ENCODE measurements around the gene RAB36. TPM values are rescaled to one million over a fixed set of nuclear protein-coding genes. Genes with fewer than 3 reads are reported as not detected.
A peak's percentile ranks its signal among the peaks of the same experiment; 100 is the strongest.

The RAB36 gene
- total and polyA plus RNA-seq, 2 donors (not counting 1 experiment from before 2014, with no cell fraction given): 1.1 to 3.3 TPM

DNA sequence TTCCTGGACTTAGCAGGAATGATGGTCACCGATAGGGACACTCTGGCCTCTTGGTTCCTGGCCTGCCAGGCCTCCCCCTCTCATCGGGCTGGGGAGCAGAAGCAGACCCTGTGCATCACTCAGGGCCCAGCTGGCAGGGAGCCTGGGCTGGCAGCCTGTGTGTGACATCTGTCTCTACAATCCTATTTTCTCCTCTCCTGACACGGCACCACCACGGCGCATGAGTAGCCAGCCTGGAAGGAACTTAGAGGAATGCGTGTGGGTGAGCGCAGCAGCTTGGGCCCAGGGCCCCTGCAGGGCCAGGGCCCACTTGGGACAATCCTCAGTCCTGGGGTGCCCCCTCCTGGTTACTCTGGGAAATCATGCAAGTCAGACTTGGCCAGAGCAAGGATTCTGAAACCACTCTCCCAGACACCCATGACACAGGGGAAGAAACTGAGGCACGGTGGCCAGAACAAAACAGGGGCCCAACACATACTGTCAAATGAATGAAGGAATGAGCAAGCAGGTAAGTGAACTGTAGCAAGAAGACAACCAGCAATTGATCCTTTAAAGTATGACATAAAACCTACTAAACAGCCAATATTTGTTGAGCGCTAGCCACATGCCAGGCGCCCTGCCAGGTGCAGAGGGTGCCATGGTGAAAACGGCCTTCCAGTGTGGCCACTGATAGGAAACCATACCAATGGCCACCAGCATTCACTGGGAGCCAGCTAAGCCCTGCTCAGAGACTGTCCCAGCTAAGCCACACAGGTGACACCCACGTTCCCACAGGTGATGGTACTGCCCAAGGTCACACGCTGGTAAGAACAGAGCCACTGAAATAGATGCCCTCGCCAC is 16.8 kb upstream of the RAB36 start:
- Mint-ChIP-seq H3K27me3 (no peaks in the 10 kb centered on the region), H3K4me3 (no peak overlapping the region), H3K4me1 (peaks cover 4% of the 10 kb centered on the region), H3K27ac (peak overlapping the region; percentile 18), H3K9me3 (ENCODE audit: insufficient read depth) (no peaks in the 10 kb centered on the region)
- no peak overlapping the region for H3K4me2 ChIP-seq (replicated peaks; ENCODE audit: low read depth, low read length, poor library complexity, severe bottlenecking)
- no peaks in the 10 kb centered on the region for H3K9me3 ChIP-seq (ENCODE audit: control extremely low read depth in 1 of 3, control insufficient read depth in 2 of 3, insufficient read depth in 1 of 3, low read length in 2 of 3)
- ChIA-PET POLR2A (interaction anchor here (1.4 kb wide), 1 partner anchor 168 kb away, joined by 4 read pairs; no protein-coding TSS in a partner anchor), CTCF (interaction anchor here (0.7 to 17.0 kb wide), 29 partner anchors 9 to 468 kb away, joined by 3 to 556 read pairs (median 5); partner anchors contain the start of genes RAB36 and RSPH14)
- TF ChIP-seq, protein P1, sequence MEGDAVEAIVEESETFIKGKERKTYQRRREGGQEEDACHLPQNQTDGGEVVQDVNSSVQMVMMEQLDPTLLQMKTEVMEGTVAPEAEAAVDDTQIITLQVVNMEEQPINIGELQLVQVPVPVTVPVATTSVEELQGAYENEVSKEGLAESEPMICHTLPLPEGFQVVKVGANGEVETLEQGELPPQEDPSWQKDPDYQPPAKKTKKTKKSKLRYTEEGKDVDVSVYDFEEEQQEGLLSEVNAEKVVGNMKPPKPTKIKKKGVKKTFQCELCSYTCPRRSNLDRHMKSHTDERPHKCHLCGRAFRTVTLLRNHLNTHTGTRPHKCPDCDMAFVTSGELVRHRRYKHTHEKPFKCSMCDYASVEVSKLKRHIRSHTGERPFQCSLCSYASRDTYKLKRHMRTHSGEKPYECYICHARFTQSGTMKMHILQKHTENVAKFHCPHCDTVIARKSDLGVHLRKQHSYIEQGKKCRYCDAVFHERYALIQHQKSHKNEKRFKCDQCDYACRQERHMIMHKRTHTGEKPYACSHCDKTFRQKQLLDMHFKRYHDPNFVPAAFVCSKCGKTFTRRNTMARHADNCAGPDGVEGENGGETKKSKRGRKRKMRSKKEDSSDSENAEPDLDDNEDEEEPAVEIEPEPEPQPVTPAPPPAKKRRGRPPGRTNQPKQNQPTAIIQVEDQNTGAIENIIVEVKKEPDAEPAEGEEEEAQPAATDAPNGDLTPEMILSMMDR (IDR thresholded peaks at IDR 0.05): peak; percentile 90
- TF ChIP-seq EZH2 (IDR thresholded peaks at IDR 0.05; ENCODE audit: borderline replicate concordance, insufficient read depth, low read depth, low read length, poor library complexity, severe bottlenecking): no peak
- no peaks in the 10 kb centered on the region for H3K4me1 ChIP-seq (ENCODE audit: control insufficient read depth in 2 of 2, insufficient read depth in 2 of 2, low read length in 2 of 2)
- H3K27me3 ChIP-seq (replicated peaks in 1 of 4; ENCODE audit: control extremely low read depth in 1 of 4, control insufficient read depth in 3 of 4, insufficient read depth in 4 of 4, low read length in 3 of 4): no peaks in the 10 kb centered on the region
- no peak overlapping the region for H2AFZ ChIP-seq (ENCODE audit: insufficient read depth, low read depth, low read length, poor library complexity, severe bottlenecking)
- no peak overlapping the region for H3K9ac ChIP-seq (ENCODE audit: low read length)
- DNase-seq (peak; percentile 84), ATAC-seq (ENCODE audit: low read depth) (peak; percentile 94)
- 64% methylated on average over 9 of the region's 14 CpGs for WGBS (ENCODE audit: insufficient coverage)
- H3K4me3 ChIP-seq (ENCODE audit: control extremely low read depth in 1 of 5, extremely low read depth in 1 of 5, insufficient read depth in 1 of 5, low read depth in 2 of 5, low read length in 4 of 5): no peak overlapping the region
- intact Hi-C loops (cut with micrococcal nuclease): loop anchor here (1.0 kb wide), 4 partner anchors 154 to 541 kb away; no protein-coding TSS in a partner anchor
- no peaks in the 10 kb centered on the region for H4K20me1 ChIP-seq (ENCODE audit: control insufficient read depth, insufficient read depth, low read length, poor library complexity, severe bottlenecking)
- H3K79me2 ChIP-seq (ENCODE audit: control insufficient read depth, insufficient read depth, low read length): no peaks in the 10 kb centered on the region
- no peak overlapping the region for H3K27ac ChIP-seq (ENCODE audit: low read length in 2 of 2)
- H3K36me3 ChIP-seq (replicated peaks in 1 of 2; ENCODE audit: control extremely low read depth in 1 of 2, control insufficient read depth in 1 of 2, extremely low read depth in 1 of 2, insufficient read depth in 2 of 2, low read length in 1 of 2): no peaks in the 10 kb centered on the region

DNA sequence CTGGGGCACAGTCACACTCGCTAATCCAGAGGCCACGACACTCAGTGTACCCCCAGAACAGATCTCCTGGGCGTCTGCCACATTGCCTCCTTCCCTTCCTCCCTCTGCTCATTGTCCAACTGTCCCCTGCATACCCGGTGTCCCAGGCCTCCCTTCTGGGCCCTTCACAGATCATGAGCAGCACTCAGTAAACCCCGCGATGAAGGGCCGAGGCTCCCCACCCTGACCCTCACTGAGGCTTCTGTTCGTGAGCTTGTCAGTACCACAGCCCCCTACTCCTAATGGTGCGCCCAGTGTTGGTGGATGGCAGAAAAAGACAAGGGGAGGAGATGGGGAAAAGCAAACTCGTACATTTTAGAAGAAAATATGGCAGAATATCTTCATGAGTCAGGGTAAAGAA is 16.1 kb upstream of the RAB36 start:
- TF ChIP-seq EZH2 (IDR thresholded peaks at IDR 0.05; ENCODE audit: borderline replicate concordance, insufficient read depth, low read depth, low read length, poor library complexity, severe bottlenecking): no peak
- TF ChIP-seq, protein P1 (IDR thresholded peaks at IDR 0.05): no peak
- WGBS (ENCODE audit: insufficient coverage): 93% methylated on average over 4 of the region's 10 CpGs
- no peaks in the 10 kb centered on the region for H3K36me3 ChIP-seq (replicated peaks in 1 of 2; ENCODE audit: control extremely low read depth in 1 of 2, control insufficient read depth in 1 of 2, extremely low read depth in 1 of 2, insufficient read depth in 2 of 2, low read length in 1 of 2)
- ATAC-seq (ENCODE audit: low read depth) (no peak), DNase-seq (no peak)
- Mint-ChIP-seq H3K4me3 (no peak overlapping the region), H3K27ac (no peak overlapping the region), H3K27me3 (no peaks in the 10 kb centered on the region), H3K4me1 (peaks cover 4% of the 10 kb centered on the region), H3K9me3 (ENCODE audit: insufficient read depth) (no peaks in the 10 kb centered on the region)
- H4K20me1 ChIP-seq (ENCODE audit: control insufficient read depth, insufficient read depth, low read length, poor library complexity, severe bottlenecking): no peaks in the 10 kb centered on the region
- CTCF ChIA-PET: interaction anchor here (0.7 to 17.0 kb wide), 18 partner anchors 9 to 780 kb away, joined by 3 to 556 read pairs (median 4); partner anchors contain the start of genes RAB36 and RSPH14
- H3K9me3 ChIP-seq (ENCODE audit: control extremely low read depth in 1 of 3, control insufficient read depth in 2 of 3, insufficient read depth in 1 of 3, low read length in 2 of 3): no peaks in the 10 kb centered on the region
- H3K79me2 ChIP-seq (ENCODE audit: control insufficient read depth, insufficient read depth, low read length): no peaks in the 10 kb centered on the region
- no peak overlapping the region for H3K9ac ChIP-seq (ENCODE audit: low read length)
- no peak overlapping the region for H3K4me2 ChIP-seq (replicated peaks; ENCODE audit: low read depth, low read length, poor library complexity, severe bottlenecking)
- H3K4me1 ChIP-seq (ENCODE audit: control insufficient read depth in 2 of 2, insufficient read depth in 2 of 2, low read length in 2 of 2): no peaks in the 10 kb centered on the region
- POLR2A ChIA-PET: no interaction called here
- H3K27ac ChIP-seq (ENCODE audit: low read length in 2 of 2): no peak overlapping the region
- no peak overlapping the region for H3K4me3 ChIP-seq (ENCODE audit: control extremely low read depth in 1 of 5, extremely low read depth in 1 of 5, insufficient read depth in 1 of 5, low read depth in 2 of 5, low read length in 4 of 5)
- no peaks in the 10 kb centered on the region for H3K27me3 ChIP-seq (replicated peaks in 1 of 4; ENCODE audit: control extremely low read depth in 1 of 4, control insufficient read depth in 3 of 4, insufficient read depth in 4 of 4, low read length in 3 of 4)
- no peak overlapping the region for H2AFZ ChIP-seq (ENCODE audit: insufficient read depth, low read depth, low read length, poor library complexity, severe bottlenecking)
- intact Hi-C loops (cut with micrococcal nuclease): no loop called here

Data from B cell (primary cell).